Ramos (cell line): Measurements from ENCODE around the gene TLE1.

Experiments
- in situ Hi-C: fragments of 300-500 bp; cut with MboI; formaldehyde crosslinking; loops from one replicate; pipeline ENCODE4 v1.14.3; 2022; ENCODE audit warnings: low sequenced_read_pairs; ENCODE audit not compliant: unreplicated experiment

Gene TLE1

GRCh38 chr9:81687521-81688261, 1.7 kb downstream of the TLE1 start:
- in situ Hi-C loops: no loop called here

GRCh38 chr9:81686614-81687520, 2.5 kb downstream of the TLE1 start:
- in situ Hi-C loops: no loop called here

GRCh38 chr9:81685763-81686613, 3.4 kb downstream of the TLE1 start:
- in situ Hi-C loops: no loop called here

GRCh38 chr9:81684635-81685034, 4.7 kb downstream of the TLE1 start:
- in situ Hi-C loops: no loop called here

GRCh38 chr9:81683704-81684103, 5.6 kb downstream of the TLE1 start:
- in situ Hi-C loops: no loop called here

- in situ Hi-C loops: no loop called here
Observed at GRCh38 chr9:81683238-81683637, 6.1 kb downstream of the TLE1 start.

GRCh38 chr9:81682797-81683196, 6.5 kb downstream of the TLE1 start:
- in situ Hi-C loops: no loop called here

GRCh38 chr9:81682177-81682576, 7.2 kb downstream of the TLE1 start:
- in situ Hi-C loops: no loop called here

- in situ Hi-C loops: no loop called here
Observed at GRCh38 chr9:81680506-81680905, 8.8 kb downstream of the TLE1 start.

- in situ Hi-C loops: no loop called here
Observed at GRCh38 chr9:81680006-81680405, 9.3 kb downstream of the TLE1 start.

- in situ Hi-C loops: no loop called here
Observed at GRCh38 chr9:81678088-81678487, 11.3 kb downstream of the TLE1 start.

GRCh38 chr9:81676395-81676794, 13.0 kb downstream of the TLE1 start:
- in situ Hi-C loops: no loop called here

GRCh38 chr9:81673310-81673709, 16.0 kb downstream of the TLE1 start:
- in situ Hi-C loops: no loop called here

- in situ Hi-C loops: no loop called here
Observed at GRCh38 chr9:81671880-81672280, 17.5 kb downstream of the TLE1 start.

GRCh38 chr9:81669866-81670265, 19.5 kb downstream of the TLE1 start:
- in situ Hi-C loops: no loop called here

GRCh38 chr9:81669041-81669651, 20.2 kb downstream of the TLE1 start:
- in situ Hi-C loops: no loop called here

GRCh38 chr9:81666123-81666522, 23.2 kb downstream of the TLE1 start:
- in situ Hi-C loops: no loop called here

- in situ Hi-C loops: no loop called here
Observed at GRCh38 chr9:81665322-81665871, 23.9 kb downstream of the TLE1 start.

- in situ Hi-C loops: no loop called here
Observed at GRCh38 chr9:81664638-81665222, 24.6 kb downstream of the TLE1 start.
